T-helper 2 cell treated with Interferon-gamma antibody and Interleukin-4, amounts not matched to agents 5 μg/mL and 100 μg/mL, for 36 hours (primary cell): ENCODE measurements around the gene TMEM161B.
"Not testable (repeated sequence)": the region's sequence is repeated elsewhere in the genome, so short reads cannot be mapped to it uniquely, and the experiment has no call there.

Experiments used
- DNase-seq: peaks from one replicate; pipeline ENCODE4 v3.0.0; 2021; ENCODE audit warnings: low spot score
- H3K27ac Mint-ChIP-seq: one replicate; pipeline ENCODE4 v1.8.0; 2021; ENCODE audit warnings: mild to moderate bottlenecking, mixed read lengths
- H3K27me3 Mint-ChIP-seq: one replicate; pipeline ENCODE4 v1.8.0; 2021; ENCODE audit warnings: low read depth, mixed read lengths
- H3K36me3 Mint-ChIP-seq: one replicate; pipeline ENCODE4 v1.8.0; 2021; ENCODE audit warnings: low read depth, mixed read lengths
- H3K4me1 Mint-ChIP-seq: one replicate; pipeline ENCODE4 v1.8.0; 2021; ENCODE audit warnings: low read depth, mixed read lengths
- H3K4me3 Mint-ChIP-seq: one replicate; pipeline ENCODE4 v1.8.0; 2022; ENCODE audit warnings: mild to moderate bottlenecking, moderate library complexity, mixed read lengths
- H3K9me3 Mint-ChIP-seq: one replicate; pipeline ENCODE4 v1.8.0; 2021; ENCODE audit warnings: mixed read lengths

TMEM161B gene

GRCh38 chr5:88238732-88239131 is 29.9 kb downstream of the TMEM161B start:
- no peak for DNase-seq
- Mint-ChIP-seq H3K27ac (no peak overlapping the region), H3K4me1 (peaks cover 10% of the 10 kb centered on the region), H3K36me3 (peaks cover 33% of the 10 kb centered on the region), H3K9me3 (no peaks in the 10 kb centered on the region), H3K27me3 (no peaks in the 10 kb centered on the region), H3K4me3 (no peak overlapping the region)

GRCh38 chr5:88236866-88237642 is 31.6 kb downstream of the TMEM161B start:
- Mint-ChIP-seq H3K36me3 (peaks cover 34% of the 10 kb centered on the region), H3K27me3 (no peaks in the 10 kb centered on the region), H3K27ac (no peak overlapping the region), H3K9me3 (no peaks in the 10 kb centered on the region), H3K4me1 (peaks cover 9% of the 10 kb centered on the region), H3K4me3 (no peak overlapping the region)
- DNase-seq: peak; percentile 4

- peaks cover 30% of the 10 kb centered on the region for H3K36me3 Mint-ChIP-seq
- peaks cover 5% of the 10 kb centered on the region for H3K4me1 Mint-ChIP-seq
- H3K27ac Mint-ChIP-seq: no peak overlapping the region
- no peak overlapping the region for H3K4me3 Mint-ChIP-seq
- no peak for DNase-seq
- H3K9me3 Mint-ChIP-seq: no peaks in the 10 kb centered on the region
- H3K27me3 Mint-ChIP-seq: no peaks in the 10 kb centered on the region
These were observed 32.8 kb downstream of the TMEM161B start for GRCh38 chr5:88235828-88236227.

- H3K9me3 Mint-ChIP-seq: no peaks in the 10 kb centered on the region
These were observed 33.3 kb downstream of the TMEM161B start for GRCh38 chr5:88235346-88235745.

GRCh38 chr5:88230546-88231066 is 38.0 kb downstream of the TMEM161B start:
- Mint-ChIP-seq H3K27me3 (no peaks in the 10 kb centered on the region), H3K27ac (no peak overlapping the region), H3K36me3 (peaks cover 16% of the 10 kb centered on the region), H3K9me3 (no peaks in the 10 kb centered on the region), H3K4me3 (no peak overlapping the region), H3K4me1 (peaks cover 7% of the 10 kb centered on the region)
- DNase-seq: no peak

More at GRCh38 chr5:88235346-88235745, 33.3 kb downstream of the TMEM161B start:
- H3K4me3 Mint-ChIP-seq: no peak overlapping the region
- DNase-seq: no peak
- no peak overlapping the region for H3K27ac Mint-ChIP-seq
- no peaks in the 10 kb centered on the region for H3K27me3 Mint-ChIP-seq
- H3K4me1 Mint-ChIP-seq: peaks cover 5% of the 10 kb centered on the region
- H3K36me3 Mint-ChIP-seq: peaks cover 30% of the 10 kb centered on the region

GRCh38 chr5:88226881-88227450 is 41.7 kb downstream of the TMEM161B start:
- H3K27ac Mint-ChIP-seq: peak overlapping the region; percentile 24
- no peaks in the 10 kb centered on the region for H3K27me3 Mint-ChIP-seq

GRCh38 chr5:88214655-88215054 is 54.0 kb downstream of the TMEM161B start:
- Mint-ChIP-seq H3K27ac (no peak overlapping the region), H3K27me3 (no peaks in the 10 kb centered on the region), H3K4me1 (peaks cover 1% of the 10 kb centered on the region), H3K4me3 (no peak overlapping the region), H3K36me3 (peaks cover 52% of the 10 kb centered on the region), H3K9me3 (no peaks in the 10 kb centered on the region)
- DNase-seq: no peak

More at GRCh38 chr5:88226881-88227450, 41.7 kb downstream of the TMEM161B start:
- DNase-seq: no peak
- H3K4me3 Mint-ChIP-seq: no peak overlapping the region
- H3K4me1 Mint-ChIP-seq: peaks cover 5% of the 10 kb centered on the region
- H3K9me3 Mint-ChIP-seq: no peaks in the 10 kb centered on the region
- H3K36me3 Mint-ChIP-seq: peaks cover 10% of the 10 kb centered on the region

- no peaks in the 10 kb centered on the region for H3K27me3 Mint-ChIP-seq
- H3K4me1 Mint-ChIP-seq: peaks cover 12% of the 10 kb centered on the region
- H3K4me3 Mint-ChIP-seq: no peak overlapping the region
- no peaks in the 10 kb centered on the region for H3K9me3 Mint-ChIP-seq
- peaks cover 34% of the 10 kb centered on the region for H3K36me3 Mint-ChIP-seq
- H3K27ac Mint-ChIP-seq: no peak overlapping the region
- DNase-seq: no peak
These were observed 61.1 kb downstream of the TMEM161B start for GRCh38 chr5:88207575-88207974.

- peak; percentile 27 for DNase-seq
- H3K27ac Mint-ChIP-seq: peak overlapping the region; percentile 86
- H3K4me1 Mint-ChIP-seq: peaks cover 12% of the 10 kb centered on the region
- H3K4me3 Mint-ChIP-seq: peak overlapping the region; percentile 54
- H3K36me3 Mint-ChIP-seq: peaks cover 34% of the 10 kb centered on the region
- no peaks in the 10 kb centered on the region for H3K9me3 Mint-ChIP-seq
- H3K27me3 Mint-ChIP-seq: no peaks in the 10 kb centered on the region
These were observed 64.5 kb downstream of the TMEM161B start for GRCh38 chr5:88203981-88204750.

GRCh38 chr5:88195636-88196035 is 73.0 kb downstream of the TMEM161B start:
- Mint-ChIP-seq H3K27ac (no peak overlapping the region), H3K27me3 (no peaks in the 10 kb centered on the region), H3K4me1 (no peaks in the 10 kb centered on the region), H3K36me3 (peaks cover 52% of the 10 kb centered on the region), H3K4me3 (no peak overlapping the region), H3K9me3 (peaks cover 6% of the 10 kb centered on the region)
- DNase-seq: no peak

- H3K4me1 Mint-ChIP-seq: no peaks in the 10 kb centered on the region
- no peak overlapping the region for H3K27ac Mint-ChIP-seq
- peaks cover 57% of the 10 kb centered on the region for H3K36me3 Mint-ChIP-seq
- no peaks in the 10 kb centered on the region for H3K27me3 Mint-ChIP-seq
- no peak overlapping the region for H3K4me3 Mint-ChIP-seq
- DNase-seq: no peak
- peaks cover 20% of the 10 kb centered on the region for H3K9me3 Mint-ChIP-seq
These were observed 74.7 kb downstream of the TMEM161B start for GRCh38 chr5:88193896-88194295.

- H3K27me3 Mint-ChIP-seq: no peaks in the 10 kb centered on the region
These were observed 78.4 kb downstream of the TMEM161B start for GRCh38 chr5:88190106-88190834.

GRCh38 chr5:88189484-88189883 is 79.2 kb downstream of the TMEM161B start:
- Mint-ChIP-seq H3K9me3 (peaks cover 45% of the 10 kb centered on the region), H3K36me3 (peaks cover 57% of the 10 kb centered on the region)
- not testable (repeated sequence) for H3K27ac Mint-ChIP-seq, H3K27me3 Mint-ChIP-seq, H3K4me1 Mint-ChIP-seq, DNase-seq, H3K4me3 Mint-ChIP-seq

More at GRCh38 chr5:88190106-88190834, 78.4 kb downstream of the TMEM161B start:
- Mint-ChIP-seq H3K36me3 (peaks cover 63% of the 10 kb centered on the region), H3K4me1 (no peaks in the 10 kb centered on the region), H3K9me3 (peaks cover 45% of the 10 kb centered on the region), H3K27ac (no peak overlapping the region), H3K4me3 (no peak overlapping the region)
- no peak for DNase-seq
